Lung microvascular endothelial cell (primary cell): ENCODE data around the gene LRCH1. TPM values are rescaled to one million over a fixed set of nuclear protein-coding genes. Genes with fewer than 3 reads are reported as not detected.

Experiments used
- DNase-seq, 2 donors: peaks; one replicate each; pipeline versions ENCODE4 v3.0.0 to v3.0.0-alpha.2; 2010; ENCODE audit warnings: low read depth in 2 of 2
- total RNA-seq: library from RNA; depleted of rRNA; stranded (reverse); fragments of >200 nt; gene quantifications from 2 replicates; pipeline ENCODE4 v1.2.1, GENCODE V29; 2014

LRCH1 gene
- total RNA-seq, 1 donor from 2014 or later, result 11.5 TPM

DNA sequence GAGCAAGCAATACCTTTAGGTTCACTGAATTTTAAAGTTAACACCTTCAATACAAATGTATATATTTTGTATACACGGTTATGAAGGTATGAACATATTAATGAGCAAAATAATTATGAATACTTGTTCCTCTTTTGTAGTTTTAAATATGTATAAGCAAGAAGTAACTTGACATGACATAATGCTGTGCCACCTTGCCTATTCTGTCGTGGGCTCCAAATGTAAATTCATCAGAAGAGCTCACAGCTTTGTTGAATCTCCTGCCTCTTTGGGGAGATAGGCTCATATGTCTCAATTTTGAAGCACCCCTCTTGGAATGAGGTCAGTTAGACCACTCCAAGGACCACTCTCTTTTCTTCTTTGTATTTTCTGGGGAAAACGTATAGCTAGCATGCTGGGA is 59.3 kb downstream of the LRCH1 start:
- DNase-seq, result no peak

DNA sequence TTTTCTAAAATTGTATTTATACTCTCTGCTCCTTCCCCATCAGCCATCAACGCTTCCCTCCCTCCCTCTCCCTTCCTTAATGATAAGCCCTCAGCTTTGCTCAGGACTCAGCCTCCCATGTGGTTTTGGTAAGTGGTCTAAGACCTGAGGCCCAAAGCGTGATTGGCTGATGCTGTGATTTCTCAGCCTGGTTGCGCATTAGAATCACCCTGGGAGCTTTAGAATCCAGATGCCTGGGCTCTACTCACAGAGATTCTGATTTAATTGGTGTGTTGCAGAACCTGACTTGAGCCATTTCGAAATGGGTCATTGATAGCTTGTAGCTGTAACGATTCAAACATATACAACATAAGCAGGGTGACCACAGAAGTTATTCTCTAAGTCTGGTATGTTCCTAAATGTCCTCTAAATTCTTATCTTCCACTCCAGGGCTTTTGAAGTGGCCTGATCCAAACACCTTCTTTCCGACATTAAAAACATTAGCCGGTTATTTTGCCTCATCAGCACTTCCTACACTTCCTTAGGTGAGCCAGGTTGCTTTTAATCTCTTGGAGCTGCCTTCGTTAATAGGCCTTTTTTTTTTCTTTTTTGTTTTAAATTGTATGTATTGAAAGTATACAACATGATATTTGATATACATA is 60.6 kb downstream of the LRCH1 start:
- DNase-seq, result no peak

DNA sequence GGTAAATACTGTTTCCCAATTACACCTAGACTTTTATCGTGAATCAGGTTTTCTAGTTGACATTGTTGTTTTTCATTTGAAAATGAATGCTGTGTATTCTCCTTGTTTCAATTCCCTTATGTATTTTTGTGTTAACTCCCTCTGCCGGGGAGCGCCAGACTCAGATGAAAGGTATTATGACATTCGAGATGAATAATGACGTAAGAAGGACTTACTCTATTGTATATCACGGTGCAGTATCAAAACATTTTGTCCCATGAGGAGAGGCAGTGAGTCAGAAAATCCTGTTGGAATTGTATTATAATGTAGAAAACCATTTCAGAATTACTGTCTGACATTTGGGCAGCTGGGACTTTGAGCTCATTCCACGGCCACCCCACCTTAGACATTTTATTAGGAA is 61.6 kb downstream of the LRCH1 start:
- DNase-seq, result peak; percentile 80 to 88

DNA sequence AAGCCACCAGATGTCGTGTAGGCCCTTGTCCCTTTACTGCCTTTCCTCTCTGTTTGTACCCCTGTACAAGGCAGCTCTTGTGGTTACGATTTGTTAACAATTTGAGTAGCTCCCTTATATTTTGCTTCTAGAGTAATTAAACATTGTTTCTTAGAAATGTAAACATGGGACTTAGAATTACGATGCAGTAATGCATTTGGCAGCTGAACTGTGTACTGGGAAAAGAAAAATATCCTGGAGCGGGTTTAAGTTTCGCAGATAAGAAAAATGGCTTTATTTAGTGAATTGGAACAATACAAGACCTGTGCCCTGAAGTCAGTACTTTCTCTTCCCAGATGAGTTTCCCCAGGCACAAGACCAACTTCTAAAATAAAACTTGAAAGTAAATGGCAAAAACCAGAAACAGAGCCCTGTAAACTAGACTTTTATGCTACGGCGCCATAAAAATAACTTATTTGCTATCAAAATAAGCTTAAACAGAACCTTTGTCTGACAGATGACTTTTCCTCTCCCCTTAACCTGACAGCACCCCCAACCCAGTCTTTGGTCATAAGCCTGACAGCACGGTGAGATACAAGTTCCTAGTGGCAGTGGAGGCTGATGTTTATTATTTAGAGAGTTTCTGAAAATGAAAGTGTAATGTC is 63.0 kb downstream of the LRCH1 start:
- DNase-seq, result peak in 1 of 2 donors; percentile 43

DNA sequence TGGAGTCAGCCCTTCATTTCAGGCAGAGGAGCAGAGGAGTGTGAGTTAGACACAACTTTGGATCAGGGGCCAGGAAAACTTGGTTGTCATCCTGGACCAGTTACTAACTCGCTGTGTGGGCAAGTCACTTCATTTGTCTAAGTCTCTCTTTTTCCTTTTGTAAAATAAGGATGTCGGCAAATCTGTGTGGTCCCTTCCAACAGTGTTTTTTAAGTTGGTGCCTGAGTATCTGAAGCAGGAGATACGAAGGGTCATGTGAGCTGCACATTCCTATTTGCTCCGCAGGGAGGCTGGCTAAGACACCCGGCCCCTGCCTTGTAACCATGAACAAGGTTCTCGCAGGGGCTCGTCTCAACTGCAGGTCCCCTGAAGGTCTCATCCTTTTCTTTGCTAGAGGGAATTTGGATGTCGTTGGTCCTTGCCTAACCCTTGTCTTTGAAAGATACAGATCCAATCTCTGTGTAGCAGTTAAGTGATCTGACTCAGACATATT is 64.3 kb downstream of the LRCH1 start:
- DNase-seq, result no peak

DNA sequence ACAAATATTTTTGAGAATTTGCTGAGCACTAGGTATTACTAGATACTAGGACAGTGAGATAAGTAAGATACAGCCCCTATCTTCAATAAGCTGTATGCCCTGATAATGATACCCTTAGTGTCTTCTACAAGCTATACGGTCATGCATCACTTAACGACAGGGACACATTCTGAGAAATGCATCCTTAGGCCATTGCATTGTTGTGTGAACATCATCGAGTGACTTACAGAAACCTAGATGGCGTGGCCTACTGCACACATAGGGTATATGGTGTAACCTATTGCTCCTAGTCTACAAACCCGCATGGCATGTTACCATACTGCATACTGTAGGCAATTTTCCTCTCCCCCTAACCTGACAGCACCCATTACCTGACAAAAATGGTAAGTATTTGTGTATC is 64.9 kb downstream of the LRCH1 start:
- no peak for DNase-seq

DNA sequence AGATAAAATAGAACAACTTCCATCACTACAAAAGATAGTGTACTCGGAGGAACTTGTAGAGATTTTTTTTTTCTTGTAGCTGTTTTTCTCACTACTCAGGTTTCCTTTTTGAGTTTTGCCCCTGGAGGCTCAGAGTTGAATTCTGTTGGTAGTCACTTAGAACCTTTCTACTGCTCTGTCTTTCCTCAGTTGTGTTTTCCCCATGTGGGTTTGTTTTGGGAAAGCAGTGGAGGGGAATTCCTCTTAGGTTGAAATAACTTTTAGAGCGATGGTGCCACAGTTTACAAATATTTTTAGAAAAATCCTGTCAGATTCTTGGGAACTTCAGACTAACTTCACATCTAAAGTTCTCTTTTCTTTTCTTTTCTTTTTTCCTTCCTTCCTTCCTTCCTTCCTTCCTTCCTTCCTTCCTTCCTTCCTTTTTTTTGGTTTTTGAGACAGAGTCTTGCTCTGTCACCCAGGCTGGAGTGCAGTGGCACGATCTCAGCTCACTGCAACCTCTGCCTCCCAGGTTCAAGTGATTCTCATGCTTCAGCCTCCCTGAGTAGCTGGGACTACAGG is 65.8 kb downstream of the LRCH1 start:
- no peak for DNase-seq

DNA sequence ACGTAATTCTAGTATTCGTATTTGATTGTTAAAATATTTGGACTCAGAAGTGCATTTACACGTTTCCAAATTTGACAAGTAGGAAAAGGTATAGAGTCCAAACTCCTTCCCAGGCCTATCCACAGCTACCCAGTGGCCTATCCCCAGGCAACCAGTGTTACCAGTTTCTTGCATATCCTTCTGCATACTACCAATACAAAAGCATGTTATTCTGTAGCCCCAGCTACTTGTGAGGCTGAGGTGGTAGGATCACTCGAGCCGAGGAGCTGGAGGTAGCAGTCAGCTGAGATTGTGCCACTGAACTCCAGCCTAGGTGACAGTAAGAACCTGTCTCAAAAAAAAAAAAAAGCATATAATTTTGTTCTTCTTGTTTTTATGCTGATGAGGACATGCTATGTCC is 67.1 kb downstream of the LRCH1 start:
- no peak for DNase-seq

DNA sequence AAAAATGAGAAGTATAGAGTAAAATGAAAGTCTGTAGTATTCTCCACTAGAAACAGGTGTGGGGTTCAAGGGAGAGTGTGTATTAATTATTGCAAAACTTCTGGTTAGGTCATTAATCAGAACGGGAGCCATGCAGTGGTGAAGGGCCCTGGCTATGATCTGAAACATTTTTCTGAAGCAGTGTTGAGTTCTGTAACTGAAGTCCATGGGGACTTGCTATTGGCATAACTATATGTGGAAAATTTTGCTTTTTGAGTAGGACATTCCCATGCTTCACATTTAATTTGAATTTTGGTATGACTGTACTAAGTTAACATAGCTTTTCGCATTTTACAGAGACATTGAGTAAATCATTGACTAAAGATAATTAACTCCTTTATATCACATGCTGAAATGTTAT is 67.5 kb downstream of the LRCH1 start:
- no peak for DNase-seq

DNA sequence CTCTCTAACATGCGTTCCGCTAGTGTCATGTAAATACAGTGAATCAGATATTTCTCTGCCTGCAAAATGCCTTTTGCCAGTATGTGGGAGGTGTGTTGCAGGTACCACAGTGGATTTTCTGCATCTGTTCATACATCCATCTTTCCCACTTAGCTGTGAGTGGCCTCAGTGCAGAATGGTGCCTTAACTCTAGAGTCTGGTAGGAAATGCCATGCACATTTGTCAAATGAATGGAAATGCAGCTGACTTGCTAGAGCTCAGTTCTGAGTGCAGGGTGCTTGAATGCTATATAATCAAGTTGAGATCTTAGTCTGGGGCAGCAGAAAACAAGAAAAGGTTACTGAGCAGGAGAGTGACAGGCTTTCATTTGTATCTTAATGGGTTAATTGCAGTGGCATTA is 68.2 kb downstream of the LRCH1 start:
- DNase-seq, result peak in 1 of 2 donors; percentile 47

DNA sequence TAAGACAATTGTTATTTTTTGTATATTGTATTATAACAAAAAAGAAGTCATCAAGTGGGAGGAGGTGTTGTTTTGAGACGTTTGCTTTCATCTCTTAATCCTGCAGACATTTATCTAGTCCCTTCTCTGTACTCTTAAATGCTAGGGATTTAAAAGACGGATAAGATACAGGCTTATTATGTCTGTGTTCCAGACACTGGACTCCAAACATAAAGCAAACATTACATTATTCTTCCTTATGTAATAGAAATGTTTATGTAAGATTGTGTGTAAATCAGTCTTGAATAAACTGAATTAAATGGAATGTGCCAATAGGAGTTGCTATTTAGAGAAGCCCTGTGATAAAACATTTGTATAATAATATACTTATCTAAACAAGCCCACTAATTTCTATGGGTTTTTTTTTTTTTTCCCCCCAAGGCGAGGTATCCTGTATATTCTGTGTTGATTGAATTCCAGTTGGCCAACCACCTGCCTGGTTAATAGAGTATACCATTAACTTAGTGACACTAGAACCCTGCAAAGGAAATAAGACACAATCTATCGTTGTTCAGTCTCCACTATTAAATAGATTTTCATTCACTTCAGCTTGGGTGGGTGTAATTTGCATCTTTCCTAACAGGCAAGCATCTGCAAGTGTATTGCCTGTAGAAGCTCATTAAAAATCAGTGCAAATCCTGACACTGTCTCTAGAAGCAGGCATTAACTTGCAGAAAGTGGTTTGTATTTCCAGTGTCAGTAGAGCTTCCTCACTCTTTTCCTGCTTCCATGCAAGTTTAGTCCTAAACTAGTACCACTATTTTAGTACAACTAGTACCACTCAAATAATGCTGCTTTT is 69.0 kb downstream of the LRCH1 start:
- DNase-seq, result no peak

DNA sequence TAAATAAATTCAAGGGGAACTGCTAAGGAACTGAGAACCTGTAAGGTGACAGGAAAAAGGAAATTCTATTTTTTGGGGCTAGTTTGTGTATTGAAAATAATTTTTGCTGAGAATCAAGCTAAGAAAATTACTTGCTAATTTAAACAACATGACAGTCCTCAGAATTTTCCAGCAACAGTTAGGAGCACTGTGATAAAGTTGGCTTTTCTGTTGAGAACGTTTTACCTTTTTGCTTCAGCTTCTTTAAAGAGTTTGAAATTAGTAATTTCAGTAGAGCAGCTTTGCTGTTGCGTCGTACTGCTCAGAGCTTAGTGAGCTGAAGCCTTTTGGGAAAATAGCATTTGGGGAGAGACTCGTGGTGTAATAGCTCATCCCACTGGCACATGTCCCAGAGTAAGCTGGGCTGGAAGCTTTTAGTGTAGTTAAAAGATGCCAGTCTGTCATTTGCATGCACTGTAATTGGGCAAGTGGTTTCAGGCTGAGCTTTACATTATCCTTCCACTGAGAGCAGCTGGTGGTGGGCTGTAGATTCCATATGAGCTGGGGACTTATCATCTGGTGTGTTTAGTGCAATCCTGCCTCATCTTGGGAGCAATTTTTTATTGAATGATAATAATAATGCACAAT is 69.8 kb downstream of the LRCH1 start:
- peak in 1 of 2 donors; percentile 56 for DNase-seq

DNA sequence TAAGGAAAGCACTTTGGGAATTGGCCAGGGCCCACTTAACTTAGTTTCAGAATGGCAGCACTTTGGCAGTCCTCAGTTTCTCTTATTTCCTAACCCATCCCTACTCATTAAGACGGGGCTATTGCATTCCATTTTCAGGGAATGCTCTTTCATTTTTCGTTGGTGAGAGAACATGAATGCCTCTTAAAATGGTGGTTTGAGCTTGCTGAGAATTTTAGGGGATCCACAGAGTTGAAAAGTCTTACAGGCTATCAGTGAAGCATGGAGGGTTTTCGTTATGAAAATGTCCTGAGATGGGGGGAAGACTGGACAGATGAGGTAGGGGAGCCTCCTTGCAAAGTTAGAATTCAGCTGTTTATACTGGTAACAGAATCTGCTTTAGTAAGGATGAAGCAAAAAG is 71.4 kb downstream of the LRCH1 start:
- no peak for DNase-seq

DNA sequence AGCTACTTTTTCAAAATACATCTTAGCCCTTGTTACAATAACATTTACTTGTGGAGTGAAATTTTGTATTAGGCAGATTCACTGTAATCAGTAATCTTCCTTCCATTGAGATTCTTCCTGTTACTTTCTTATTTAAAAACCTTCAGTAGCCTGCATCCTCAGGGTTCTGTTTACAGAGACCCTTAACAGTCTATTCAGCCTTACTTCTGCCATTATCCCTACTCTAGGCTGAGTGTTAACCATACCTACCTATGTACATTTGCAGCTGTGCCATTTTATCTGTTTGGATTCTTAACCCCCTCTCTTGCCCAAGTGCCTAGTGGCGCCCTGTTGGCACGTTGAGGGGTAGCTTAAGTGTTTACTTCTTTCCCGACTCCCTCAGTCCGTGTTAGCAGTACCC is 71.9 kb downstream of the LRCH1 start:
- no peak for DNase-seq

DNA sequence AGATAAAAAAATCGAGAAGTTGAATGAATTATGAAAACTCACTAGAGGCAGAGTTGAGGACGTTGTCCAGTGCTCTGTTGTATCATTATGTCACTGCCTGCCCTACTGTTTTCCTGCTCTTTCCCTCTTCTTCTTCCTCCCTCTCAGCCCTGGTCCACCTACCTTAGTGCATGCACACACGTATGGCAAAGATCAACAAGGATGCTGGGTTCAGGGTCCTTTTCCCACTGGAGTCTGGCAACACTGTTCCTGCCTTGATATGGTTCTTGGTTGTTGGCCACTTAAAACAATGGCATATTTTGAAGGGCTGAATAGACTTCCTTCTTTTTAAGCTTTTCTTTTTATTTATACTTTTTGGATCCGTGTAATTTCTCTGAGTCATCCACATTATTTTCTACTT is 74.5 kb downstream of the LRCH1 start:
- no peak for DNase-seq

DNA sequence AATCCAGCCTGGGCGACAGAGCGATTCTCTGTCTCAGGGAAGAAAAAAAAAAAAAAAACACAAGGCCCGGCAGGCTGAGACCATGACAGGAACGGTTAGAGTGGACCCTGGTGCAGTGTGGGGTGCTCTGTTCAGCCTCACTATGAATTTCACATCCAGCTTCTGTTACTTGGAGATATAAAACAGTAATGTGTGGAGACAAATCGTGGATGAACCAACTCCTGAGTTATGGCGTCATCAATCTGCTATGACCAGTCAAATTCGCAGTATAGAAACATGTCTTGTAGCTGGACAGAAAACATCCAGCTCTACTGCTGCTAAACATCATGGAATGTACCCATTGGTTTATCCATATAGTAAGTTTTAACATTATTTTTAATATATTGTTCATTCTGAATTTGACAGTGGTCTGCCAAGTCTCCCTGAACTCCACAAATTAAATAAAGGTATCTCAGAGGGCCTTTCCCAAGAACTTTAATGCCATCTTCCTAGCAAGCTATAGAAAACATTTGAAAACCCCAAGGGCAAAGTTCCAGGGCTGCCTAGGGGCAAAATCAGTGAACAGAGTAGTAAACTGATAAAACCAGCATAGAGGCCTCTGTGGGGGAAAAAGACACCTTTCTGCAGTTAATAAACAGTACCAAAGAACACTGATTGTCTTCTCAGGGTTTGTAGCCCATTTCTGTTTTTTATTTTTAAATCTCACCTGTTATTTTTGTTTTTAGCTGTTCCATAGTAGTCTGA is 75.8 kb downstream of the LRCH1 start:
- DNase-seq, result no peak

DNA sequence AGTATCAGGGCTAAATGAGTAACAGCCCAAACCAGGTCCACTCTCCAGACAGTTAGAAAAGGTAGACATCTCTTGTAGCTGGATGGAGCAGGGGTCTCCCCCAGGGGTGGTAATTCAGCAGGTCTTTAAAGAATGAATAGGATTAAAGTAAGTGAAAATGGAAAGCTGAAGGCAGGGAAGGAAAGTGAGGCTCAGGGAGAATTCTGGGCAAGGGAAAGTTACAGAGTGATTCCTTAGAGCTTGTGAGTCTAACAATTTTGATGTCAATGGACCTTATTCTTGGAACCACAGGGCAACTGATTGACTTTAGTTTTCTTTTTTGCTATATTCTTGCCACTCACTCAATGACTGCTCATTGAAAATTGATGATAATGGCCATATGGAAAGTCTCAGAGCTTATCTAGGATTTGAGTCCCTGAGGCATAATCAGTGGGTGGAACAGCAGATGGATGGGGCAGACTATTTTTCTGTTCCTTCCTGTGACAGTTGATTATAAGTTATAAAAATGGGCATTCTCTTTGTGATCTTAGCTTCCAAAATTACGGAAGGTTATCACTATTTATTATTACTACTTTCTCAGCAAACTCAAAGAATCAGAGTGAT is 76.9 kb downstream of the LRCH1 start:
- DNase-seq, result no peak

DNA sequence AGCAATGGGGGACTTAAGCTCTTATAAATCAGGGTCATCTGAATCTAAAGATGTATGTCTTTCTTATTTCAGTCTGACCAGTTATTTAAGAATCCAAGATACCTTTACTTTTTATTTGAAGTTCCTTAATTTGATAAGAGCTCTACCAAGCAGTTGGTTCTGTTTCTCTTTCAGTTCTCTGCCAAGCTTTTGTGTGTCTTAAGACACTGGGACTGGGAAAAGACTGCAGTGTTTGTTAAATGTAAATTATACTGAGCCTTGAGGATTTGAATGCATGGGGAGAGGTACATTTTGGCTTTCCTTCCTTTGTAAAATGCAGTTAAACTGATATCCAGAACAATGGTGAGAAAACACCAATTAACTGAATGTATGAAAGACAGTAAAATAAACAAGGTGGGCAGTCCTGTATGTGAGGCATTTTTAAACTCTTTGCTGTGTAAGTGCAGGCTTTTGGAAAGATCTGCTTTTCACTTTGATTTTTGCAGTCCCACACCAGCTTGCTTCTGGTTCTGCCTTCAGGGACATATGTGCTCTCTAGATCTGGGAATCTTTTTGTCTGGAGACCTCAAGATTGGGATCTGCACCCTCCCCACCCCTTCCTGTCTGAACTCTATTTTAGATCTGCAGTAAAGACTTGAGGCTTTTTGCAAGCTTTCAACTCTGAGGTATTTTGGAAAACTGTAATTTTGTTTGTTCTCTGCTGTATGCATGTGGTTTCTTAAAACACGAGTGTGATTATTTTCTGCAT is 77.6 kb downstream of the LRCH1 start:
- DNase-seq, result no peak

DNA sequence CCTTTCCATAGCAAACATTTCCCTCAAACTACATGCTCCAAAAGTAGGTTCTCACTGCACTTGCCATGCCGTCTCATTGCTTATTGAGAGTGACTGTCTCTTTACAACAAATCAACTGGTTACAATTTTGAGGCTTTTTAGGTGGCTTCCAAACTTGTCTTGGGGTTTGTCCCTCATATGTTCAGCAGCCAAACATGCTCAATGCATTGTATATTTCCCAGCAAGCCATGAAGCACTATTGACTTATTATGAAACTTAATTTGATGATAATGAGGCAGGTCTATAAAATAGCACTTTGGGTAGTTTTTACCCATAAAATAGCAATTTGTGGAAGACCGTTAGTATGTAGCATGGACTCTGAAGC is 78.2 kb downstream of the LRCH1 start:
- DNase-seq, result no peak

DNA sequence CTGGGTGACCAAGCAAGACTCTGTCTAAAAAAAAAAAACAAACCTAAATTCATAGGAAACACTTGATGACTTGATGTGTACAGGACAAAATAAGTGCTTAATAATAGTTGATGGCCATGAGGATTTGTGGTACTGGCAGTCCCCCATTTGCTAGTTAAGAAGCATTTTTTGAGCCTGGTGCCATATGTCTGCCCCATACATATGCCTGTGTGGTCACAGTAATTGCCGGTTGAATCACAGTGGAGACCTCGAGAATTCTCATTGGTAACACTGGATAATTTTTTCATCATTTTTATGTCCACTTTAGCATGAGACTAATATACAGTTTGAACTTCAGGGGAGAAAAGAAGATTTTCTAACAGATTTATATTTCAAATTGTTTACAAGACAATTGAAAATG is 79.2 kb downstream of the LRCH1 start:
- DNase-seq, result no peak
